Trophoblast cell (in vitro differentiated cells and primary cell): ENCODE results near the gene SMURF2.

ENCODE experiments used
- DNase-seq, 2 donors: peaks; one replicate each; pipeline ENCODE4 v3.0.0-alpha.2; 2016
- H2AFZ ChIP-seq: 2 replicates; pipeline ENCODE4 v1.6.1; 2013; ENCODE audit warnings: low read length, moderate library complexity, mild to moderate bottlenecking; ENCODE audit not compliant: insufficient read depth, poor library complexity
- H2AK5ac ChIP-seq: 2 replicates; pipeline ENCODE4 v1.6.1; 2013; ENCODE audit warnings: mild to moderate bottlenecking, low read length
- H2BK120ac ChIP-seq: 2 replicates; pipeline ENCODE4 v1.6.1; 2013; ENCODE audit warnings: low read length, mild to moderate bottlenecking, moderate library complexity; ENCODE audit not compliant: insufficient read depth, poor library complexity
- H2BK12ac ChIP-seq: 2 replicates; pipeline ENCODE4 v1.6.1; 2013; ENCODE audit warnings: mild to moderate bottlenecking, low read length, moderate library complexity
- H2BK5ac ChIP-seq: 2 replicates; pipeline ENCODE4 v1.6.1; 2013; ENCODE audit warnings: low read length, low read depth, moderate library complexity, mild to moderate bottlenecking; ENCODE audit not compliant: poor library complexity
- H3K14ac ChIP-seq: 2 replicates; pipeline ENCODE4 v1.6.1; 2013; ENCODE audit warnings: mild to moderate bottlenecking, low read length
- H3K18ac ChIP-seq: 2 replicates; pipeline ENCODE4 v1.6.1; 2013; ENCODE audit warnings: mild to moderate bottlenecking, low read length
- H3K23ac ChIP-seq: 2 replicates; pipeline ENCODE4 v1.6.1; 2013; ENCODE audit warnings: low read length
- H3K27ac ChIP-seq: 2 replicates; pipeline ENCODE4 v1.5.1; 2013; ENCODE audit warnings: low read depth, mild to moderate bottlenecking, inconsistent platforms, low read length, moderate library complexity
- H3K27me3 ChIP-seq: 2 replicates; pipeline ENCODE4 v1.6.1; 2013; ENCODE audit warnings: inconsistent platforms, mild to moderate bottlenecking, low read length, moderate library complexity; ENCODE audit not compliant: insufficient read depth
- H3K36me3 ChIP-seq, 2 experiments: 1 replicate in 1 of 2; 2 replicates in 1 of 2; pipeline ENCODE4 v1.6.1; 2013; ENCODE audit warnings: low read length in 2 of 2, mild to moderate bottlenecking in 2 of 2, moderate library complexity in 1 of 2; ENCODE audit not compliant: insufficient read depth in 2 of 2, control insufficient read depth in 1 of 2
- H3K4ac ChIP-seq: 2 replicates; pipeline ENCODE4 v1.6.1; 2013; ENCODE audit warnings: low read depth, mild to moderate bottlenecking, low read length, moderate library complexity
- H3K4me1 ChIP-seq, 2 experiments: 1 replicate in 1 of 2; 2 replicates in 1 of 2; pipeline ENCODE4 v1.6.1; 2013; ENCODE audit warnings: low read length in 2 of 2, mild to moderate bottlenecking in 2 of 2, moderate library complexity in 1 of 2; ENCODE audit not compliant: insufficient read depth in 2 of 2, control insufficient read depth in 1 of 2
- H3K4me2 ChIP-seq: 2 replicates; pipeline ENCODE4 v1.6.1; 2013; ENCODE audit warnings: inconsistent platforms, mild to moderate bottlenecking, low read length, moderate library complexity
- H3K4me3 ChIP-seq: 2 replicates; pipeline ENCODE4 v1.5.1; 2013; ENCODE audit warnings: mild to moderate bottlenecking, low read depth, low read length, inconsistent platforms
- H3K79me1 ChIP-seq: one replicate; pipeline ENCODE4 v1.6.1; 2013; ENCODE audit warnings: low read length
- H3K79me2 ChIP-seq: 2 replicates; pipeline ENCODE4 v1.6.1; 2013; ENCODE audit warnings: low read length, mild to moderate bottlenecking; ENCODE audit not compliant: control insufficient read depth, insufficient read depth, poor library complexity
- H3K9ac ChIP-seq: 2 replicates; pipeline ENCODE4 v1.6.1; 2013; ENCODE audit warnings: mild to moderate bottlenecking, low read length
- H3K9me3 ChIP-seq: 2 replicates; pipeline ENCODE4 v1.6.1; 2013; ENCODE audit warnings: low read depth, mild to moderate bottlenecking, control low read depth, inconsistent platforms, low read length; ENCODE audit not compliant: insufficient read depth
- H4K12ac ChIP-seq: 2 replicates; pipeline ENCODE4 v1.6.1; 2013; ENCODE audit warnings: low read depth, mild to moderate bottlenecking, low read length, moderate library complexity
- H4K8ac ChIP-seq: 2 replicates; pipeline ENCODE4 v1.6.1; 2013; ENCODE audit warnings: low read depth, mild to moderate bottlenecking, low read length, moderate library complexity
- H4K91ac ChIP-seq: one replicate; pipeline ENCODE4 v1.6.1; 2013; ENCODE audit warnings: low read depth, mild to moderate bottlenecking, low read length, moderate library complexity
- WGBS: extraction: QIAGEN DNeasy Blood & Tissue Kit; methylation state at CpG from one replicate; pipeline ENCODE4 v1.1.7; 2013; ENCODE audit warnings: missing lambda C conversion rate; ENCODE audit not compliant: insufficient read length, insufficient coverage; ENCODE audit errors: extremely low coverage; 5-methylcytosine and 5-hydroxymethylcytosine counted together

SMURF2 gene

GRCh38 chr17:64532409-64532808, 129.7 kb downstream of the SMURF2 start:
- Histone ChIP-seq H2AFZ (no peak overlapping the region), H3K4me3 (no peak overlapping the region), H3K27me3 (no peaks in the 10 kb centered on the region), H3K4ac (no peak overlapping the region), H2AK5ac (no peak overlapping the region), H3K9me3 (no peaks in the 10 kb centered on the region), H4K91ac (no peak overlapping the region), H3K4me1 (no peaks in the 10 kb centered on the region), H3K27ac (no peak overlapping the region), H3K4me2 (no peak overlapping the region), H2BK120ac (no peak overlapping the region), H3K36me3 (peaks cover 27 to 57% of the 10 kb centered on the region in 2 experiments), H2BK5ac (no peak overlapping the region), H3K23ac (no peak overlapping the region), H3K9ac (no peak overlapping the region), H3K79me1 (no peaks in the 10 kb centered on the region), H2BK12ac (no peak overlapping the region), H3K79me2 (no peaks in the 10 kb centered on the region), H3K14ac (no peak overlapping the region), H3K18ac (no peak overlapping the region), H4K12ac (no peak overlapping the region), H4K8ac (no peak overlapping the region)
- WGBS: no CpG with 5 or more reads among the region's 5 CpGs
- DNase-seq: no peak

- H4K91ac ChIP-seq: no peak overlapping the region
- no peak overlapping the region for H3K14ac ChIP-seq
- H4K12ac ChIP-seq: no peak overlapping the region
- no peak overlapping the region for H4K8ac ChIP-seq
- no peaks in the 10 kb centered on the region for H3K9me3 ChIP-seq
- no peak overlapping the region for H2BK12ac ChIP-seq
- H3K27me3 ChIP-seq: no peaks in the 10 kb centered on the region
- no peak overlapping the region for H3K9ac ChIP-seq
- H3K23ac ChIP-seq: no peak overlapping the region
- H2AFZ ChIP-seq: no peak overlapping the region
- H3K4me1 ChIP-seq: no peaks in the 10 kb centered on the region
- no peak overlapping the region for H3K4ac ChIP-seq
- H3K79me2 ChIP-seq: no peaks in the 10 kb centered on the region
- peaks cover 29 to 56% of the 10 kb centered on the region in 2 experiments for H3K36me3 ChIP-seq
- WGBS: no CpG with 5 or more reads among the region's 5 CpGs
- H3K27ac ChIP-seq: no peak overlapping the region
- no peak overlapping the region for H2BK120ac ChIP-seq
- no peak overlapping the region for H2BK5ac ChIP-seq
- H3K4me3 ChIP-seq: no peak overlapping the region
- H3K79me1 ChIP-seq: no peaks in the 10 kb centered on the region
- no peak overlapping the region for H2AK5ac ChIP-seq
- no peak overlapping the region for H3K4me2 ChIP-seq
- no peak overlapping the region for H3K18ac ChIP-seq
- DNase-seq: no peak
These were observed 130.1 kb downstream of the SMURF2 start for GRCh38 chr17:64531955-64532371.

- Histone ChIP-seq H3K36me3 (peaks cover 32 to 49% of the 10 kb centered on the region in 2 experiments), H3K23ac (no peak overlapping the region), H4K91ac (no peak overlapping the region), H2BK5ac (no peak overlapping the region), H3K27me3 (no peaks in the 10 kb centered on the region), H2BK120ac (no peak overlapping the region), H2AFZ (no peak overlapping the region), H3K4me1 (no peaks in the 10 kb centered on the region), H3K9me3 (no peaks in the 10 kb centered on the region), H3K14ac (no peak overlapping the region), H3K79me2 (no peaks in the 10 kb centered on the region), H3K18ac (no peak overlapping the region), H3K27ac (no peak overlapping the region), H3K4me3 (no peak overlapping the region), H4K12ac (no peak overlapping the region), H3K4me2 (no peak overlapping the region), H3K4ac (no peak overlapping the region), H2AK5ac (no peak overlapping the region), H2BK12ac (no peak overlapping the region), H3K79me1 (no peaks in the 10 kb centered on the region), H4K8ac (no peak overlapping the region), H3K9ac (no peak overlapping the region)
- no CpG with 5 or more reads among the region's 5 CpGs for WGBS
- DNase-seq: no peak
These were observed 132.9 kb downstream of the SMURF2 start for GRCh38 chr17:64529221-64529620.

- Histone ChIP-seq H3K14ac (no peak overlapping the region), H3K9ac (no peak overlapping the region), H2BK12ac (no peak overlapping the region), H2AK5ac (no peak overlapping the region), H2BK120ac (no peak overlapping the region), H4K91ac (no peak overlapping the region), H3K79me1 (no peaks in the 10 kb centered on the region), H2AFZ (no peak overlapping the region), H4K12ac (no peak overlapping the region), H3K27ac (no peak overlapping the region), H3K27me3 (no peaks in the 10 kb centered on the region), H3K4me2 (no peak overlapping the region), H3K4me3 (no peak overlapping the region), H4K8ac (no peak overlapping the region), H3K79me2 (no peaks in the 10 kb centered on the region), H3K4me1 (no peaks in the 10 kb centered on the region), H3K4ac (no peak overlapping the region), H2BK5ac (no peak overlapping the region), H3K23ac (no peak overlapping the region), H3K36me3 (peaks cover 29 to 42% of the 10 kb centered on the region in 2 experiments), H3K9me3 (no peaks in the 10 kb centered on the region), H3K18ac (no peak overlapping the region)
- WGBS: no CpG with 5 or more reads among the region's 2 CpGs
- DNase-seq: no peak
These were observed 134.2 kb downstream of the SMURF2 start for GRCh38 chr17:64527914-64528313.
